ENCODE data around the gene THEMIS2.
A peak's percentile ranks its signal among the peaks of the same experiment; 100 is the strongest.
"Not testable (repeated sequence)": the region's sequence is repeated elsewhere in the genome, so short reads cannot be mapped to it uniquely, and the experiment has no call there.

THEMIS2 gene

DNA sequence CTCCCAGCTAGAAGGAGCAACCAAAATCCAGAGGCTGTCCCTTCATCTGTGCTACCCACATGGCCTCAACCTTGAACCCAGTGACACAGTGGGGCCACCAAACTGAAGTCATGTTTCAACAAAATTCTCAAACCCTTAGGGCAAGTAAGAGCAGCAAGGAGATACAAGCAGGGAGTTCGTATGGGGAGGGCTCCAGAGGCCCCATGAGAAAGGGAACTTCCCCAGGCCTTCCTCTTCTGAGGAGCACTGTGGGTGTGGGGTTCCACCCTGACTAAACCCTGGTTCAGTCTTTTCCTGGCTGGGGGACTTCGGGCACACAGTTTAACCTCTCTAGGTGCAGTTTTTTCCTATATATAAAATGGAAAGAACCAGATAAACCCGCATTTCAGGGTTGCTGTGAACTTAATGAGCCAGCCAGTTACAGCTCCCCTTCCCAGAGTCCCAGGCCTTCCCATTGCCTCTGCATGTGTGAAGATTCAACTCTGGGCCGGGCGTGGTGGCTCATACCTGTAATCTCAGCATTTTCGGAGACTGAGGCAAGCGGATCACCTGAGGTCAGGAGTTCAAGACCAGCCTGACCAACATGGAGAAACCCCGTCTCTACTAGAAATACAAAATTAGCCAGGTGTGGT is 8.0 kb upstream of the THEMIS2 start:
- DNase-seq (ENCODE audit: low spot score) (no peak), ATAC-seq (ENCODE audit: low read depth) (no peak)
- H3K4me3 ChIP-seq (ENCODE audit: severe bottlenecking): no peak overlapping the region
- no peaks in the 10 kb centered on the region for H3K36me3 ChIP-seq (ENCODE audit: low read depth)
- no peak overlapping the region for H3K27ac ChIP-seq (ENCODE audit: poor library complexity, severe bottlenecking)
- peaks cover 18% of the 10 kb centered on the region for H3K4me1 ChIP-seq (ENCODE audit: insufficient read depth, poor library complexity, severe bottlenecking)
- H3K27me3 ChIP-seq (ENCODE audit: insufficient read depth, poor library complexity, severe bottlenecking): no peaks in the 10 kb centered on the region
- H3K9me3 ChIP-seq (ENCODE audit: severe bottlenecking): no peaks in the 10 kb centered on the region
- TF ChIP-seq, protein P1, sequence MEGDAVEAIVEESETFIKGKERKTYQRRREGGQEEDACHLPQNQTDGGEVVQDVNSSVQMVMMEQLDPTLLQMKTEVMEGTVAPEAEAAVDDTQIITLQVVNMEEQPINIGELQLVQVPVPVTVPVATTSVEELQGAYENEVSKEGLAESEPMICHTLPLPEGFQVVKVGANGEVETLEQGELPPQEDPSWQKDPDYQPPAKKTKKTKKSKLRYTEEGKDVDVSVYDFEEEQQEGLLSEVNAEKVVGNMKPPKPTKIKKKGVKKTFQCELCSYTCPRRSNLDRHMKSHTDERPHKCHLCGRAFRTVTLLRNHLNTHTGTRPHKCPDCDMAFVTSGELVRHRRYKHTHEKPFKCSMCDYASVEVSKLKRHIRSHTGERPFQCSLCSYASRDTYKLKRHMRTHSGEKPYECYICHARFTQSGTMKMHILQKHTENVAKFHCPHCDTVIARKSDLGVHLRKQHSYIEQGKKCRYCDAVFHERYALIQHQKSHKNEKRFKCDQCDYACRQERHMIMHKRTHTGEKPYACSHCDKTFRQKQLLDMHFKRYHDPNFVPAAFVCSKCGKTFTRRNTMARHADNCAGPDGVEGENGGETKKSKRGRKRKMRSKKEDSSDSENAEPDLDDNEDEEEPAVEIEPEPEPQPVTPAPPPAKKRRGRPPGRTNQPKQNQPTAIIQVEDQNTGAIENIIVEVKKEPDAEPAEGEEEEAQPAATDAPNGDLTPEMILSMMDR (IDR thresholded peaks at IDR 0.05; ENCODE audit: poor library complexity, severe bottlenecking): no peak

DNA sequence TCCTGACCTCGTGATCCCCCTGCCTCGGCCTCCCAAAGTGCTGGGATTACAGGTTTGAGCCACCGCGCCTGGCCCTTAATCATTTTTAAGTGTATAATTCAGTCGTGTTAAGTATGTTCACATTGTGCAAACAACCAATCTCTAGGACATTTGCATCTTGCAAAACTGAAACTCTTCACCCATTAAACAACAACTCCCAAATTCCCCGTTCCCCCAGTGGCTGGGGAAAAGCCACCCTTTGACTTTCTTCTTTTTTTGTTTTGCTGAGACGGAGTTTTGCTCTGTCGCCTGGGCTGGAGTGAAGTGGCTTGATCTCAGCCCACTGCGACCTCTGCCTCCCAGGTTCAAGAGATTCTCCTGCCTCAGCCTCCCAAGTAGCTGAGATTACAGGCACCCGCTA is 6.5 kb upstream of the THEMIS2 start:
- Histone ChIP-seq H3K27me3 (ENCODE audit: insufficient read depth, poor library complexity, severe bottlenecking) (no peaks in the 10 kb centered on the region), H3K36me3 (ENCODE audit: low read depth) (no peaks in the 10 kb centered on the region), H3K9me3 (ENCODE audit: severe bottlenecking) (no peaks in the 10 kb centered on the region), H3K4me3 (ENCODE audit: severe bottlenecking) (no peak overlapping the region), H3K4me1 (ENCODE audit: insufficient read depth, poor library complexity, severe bottlenecking) (peaks cover 18% of the 10 kb centered on the region), H3K27ac (ENCODE audit: poor library complexity, severe bottlenecking) (no peak overlapping the region)
- ATAC-seq (ENCODE audit: low read depth) (no peak), DNase-seq (ENCODE audit: low spot score) (no peak)
- TF ChIP-seq, protein P1 (IDR thresholded peaks at IDR 0.05; ENCODE audit: poor library complexity, severe bottlenecking): no peak

DNA sequence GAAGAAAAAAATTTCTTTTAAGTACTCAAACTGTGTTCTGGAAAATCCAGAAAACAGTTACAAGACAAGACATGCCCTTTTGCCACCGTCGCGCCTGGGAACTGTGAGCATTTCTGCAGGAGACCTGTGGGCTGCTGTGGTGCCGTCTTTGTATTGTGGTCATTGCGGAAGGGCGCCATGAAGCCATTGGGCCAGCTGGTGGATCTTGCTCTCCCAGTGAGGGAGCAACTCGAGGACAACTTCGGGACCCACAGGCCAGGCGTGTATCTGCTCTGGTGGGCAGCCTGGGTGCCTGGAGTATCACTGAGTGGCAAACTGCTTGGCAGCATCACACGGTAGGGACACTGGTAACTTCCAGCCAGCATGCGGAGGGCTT is 3.8 kb upstream of the THEMIS2 start:
- TF ChIP-seq, protein P1 (IDR thresholded peaks at IDR 0.05; ENCODE audit: poor library complexity, severe bottlenecking): no peak
- DNase-seq (ENCODE audit: low spot score) (peak; percentile 54), ATAC-seq (ENCODE audit: low read depth) (no peak)
- Histone ChIP-seq H3K4me3 (ENCODE audit: severe bottlenecking) (no peak overlapping the region), H3K4me1 (ENCODE audit: insufficient read depth, poor library complexity, severe bottlenecking) (peaks cover 9% of the 10 kb centered on the region), H3K27me3 (ENCODE audit: insufficient read depth, poor library complexity, severe bottlenecking) (no peaks in the 10 kb centered on the region), H3K36me3 (ENCODE audit: low read depth) (no peaks in the 10 kb centered on the region), H3K9me3 (ENCODE audit: severe bottlenecking) (no peaks in the 10 kb centered on the region), H3K27ac (ENCODE audit: poor library complexity, severe bottlenecking) (no peak overlapping the region)

DNA sequence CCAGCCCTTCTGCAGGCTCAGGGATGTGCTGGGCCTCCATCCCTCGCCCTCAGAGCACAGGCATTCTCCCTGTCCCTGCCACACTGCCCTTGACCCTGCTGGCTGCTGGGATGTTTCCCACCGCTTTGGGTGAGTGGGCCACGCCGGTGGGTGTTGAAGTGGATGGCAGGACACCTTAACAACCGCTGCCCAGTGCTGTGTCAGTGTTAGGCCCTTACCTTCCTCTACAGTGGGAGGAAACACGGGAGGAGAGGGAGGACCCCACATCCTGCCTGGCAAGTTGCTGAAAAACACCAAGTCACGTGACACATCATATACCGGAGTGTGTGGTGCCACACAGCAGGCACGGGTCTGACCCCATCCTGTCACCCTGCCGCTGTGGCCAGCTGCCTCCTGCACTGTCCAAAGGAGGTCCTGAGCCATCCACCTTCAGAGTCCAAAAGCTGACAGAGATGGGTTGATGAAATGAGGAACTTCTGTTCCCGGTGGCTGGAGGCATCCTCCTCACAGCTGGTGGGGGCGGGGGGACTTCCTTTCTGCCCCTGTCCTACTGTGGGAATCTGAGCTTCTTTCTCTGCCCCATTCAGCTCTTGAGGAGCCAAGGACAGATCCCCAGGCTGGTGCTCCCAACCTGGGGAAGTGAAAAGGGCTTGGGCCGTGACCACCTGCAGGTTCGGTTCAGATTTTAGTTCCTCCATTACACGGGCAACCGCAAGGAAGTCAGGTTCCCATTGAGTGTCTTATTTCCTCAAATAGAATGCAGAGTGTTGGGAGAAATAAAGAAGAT is 3.2 kb upstream of the THEMIS2 start:
- TF ChIP-seq, protein P1 (IDR thresholded peaks at IDR 0.05; ENCODE audit: poor library complexity, severe bottlenecking): no peak
- H3K4me3 ChIP-seq (ENCODE audit: severe bottlenecking): no peak overlapping the region
- DNase-seq (ENCODE audit: low spot score): no peak

DNA sequence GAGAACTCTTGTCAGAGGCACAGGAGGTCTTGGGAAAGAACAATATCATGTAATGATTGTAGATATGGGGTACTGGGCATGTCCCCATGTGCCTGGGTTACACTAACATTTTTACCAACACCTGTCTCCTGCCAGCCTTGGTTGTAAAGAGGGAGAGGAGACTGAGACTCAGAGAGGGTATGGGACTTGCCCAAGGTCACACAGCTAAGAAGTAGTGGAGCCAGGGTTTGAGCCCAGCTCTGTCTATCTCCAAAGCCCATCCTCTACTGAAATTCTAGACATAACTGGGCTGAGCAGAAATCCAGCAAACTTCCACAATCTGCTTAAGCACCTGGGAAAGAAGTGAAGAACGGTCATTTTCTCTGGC is 2.6 kb upstream of the THEMIS2 start:
- no peak for DNase-seq (ENCODE audit: low spot score)
- peaks cover 3% of the 10 kb centered on the region for H3K4me1 ChIP-seq (ENCODE audit: insufficient read depth, poor library complexity, severe bottlenecking)

More for the DNA sequence above, 3.2 kb upstream of the THEMIS2 start:
- no peak overlapping the region for H3K27ac ChIP-seq (ENCODE audit: poor library complexity, severe bottlenecking)
- no peaks in the 10 kb centered on the region for H3K9me3 ChIP-seq (ENCODE audit: severe bottlenecking)
- peaks cover 3% of the 10 kb centered on the region for H3K4me1 ChIP-seq (ENCODE audit: insufficient read depth, poor library complexity, severe bottlenecking)
- H3K27me3 ChIP-seq (ENCODE audit: insufficient read depth, poor library complexity, severe bottlenecking): no peaks in the 10 kb centered on the region
- H3K36me3 ChIP-seq (ENCODE audit: low read depth): no peaks in the 10 kb centered on the region
- ATAC-seq (ENCODE audit: low read depth): no peak

DNA sequence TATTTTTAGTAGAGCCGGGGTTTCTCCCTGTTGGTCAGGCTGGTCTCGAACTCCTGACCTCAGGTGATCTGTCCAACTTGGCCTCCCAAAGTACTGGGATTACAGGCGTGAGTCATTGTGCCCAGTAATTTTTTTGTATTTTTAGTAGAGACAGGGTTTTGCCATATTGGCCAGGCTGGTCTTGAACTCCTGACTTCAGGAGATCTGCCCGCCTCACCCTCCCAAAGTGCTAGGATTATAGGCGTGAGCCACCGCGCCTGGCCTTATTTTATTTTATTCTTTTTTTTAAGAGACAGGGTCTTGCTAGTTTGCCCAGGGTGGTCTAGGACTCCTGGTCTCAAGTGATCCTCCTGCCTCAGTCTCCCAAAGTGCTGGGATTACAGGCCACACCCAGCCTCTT is 1.3 kb upstream of the THEMIS2 start:
- not testable (repeated sequence) for H3K27me3 ChIP-seq (ENCODE audit: insufficient read depth, poor library complexity, severe bottlenecking); H3K9me3 ChIP-seq (ENCODE audit: severe bottlenecking); H3K27ac ChIP-seq (ENCODE audit: poor library complexity, severe bottlenecking); H3K4me3 ChIP-seq (ENCODE audit: severe bottlenecking); DNase-seq (ENCODE audit: low spot score); ATAC-seq (ENCODE audit: low read depth); H3K36me3 ChIP-seq (ENCODE audit: low read depth)
- H3K4me1 ChIP-seq (ENCODE audit: insufficient read depth, poor library complexity, severe bottlenecking): peaks cover 11% of the 10 kb centered on the region

More for the DNA sequence above, 2.6 kb upstream of the THEMIS2 start:
- no peaks in the 10 kb centered on the region for H3K36me3 ChIP-seq (ENCODE audit: low read depth)
- TF ChIP-seq, protein P1 (IDR thresholded peaks at IDR 0.05; ENCODE audit: poor library complexity, severe bottlenecking): no peak
- H3K27ac ChIP-seq (ENCODE audit: poor library complexity, severe bottlenecking): no peak overlapping the region
- no peak overlapping the region for H3K4me3 ChIP-seq (ENCODE audit: severe bottlenecking)
- H3K27me3 ChIP-seq (ENCODE audit: insufficient read depth, poor library complexity, severe bottlenecking): no peaks in the 10 kb centered on the region
- no peaks in the 10 kb centered on the region for H3K9me3 ChIP-seq (ENCODE audit: severe bottlenecking)
- ATAC-seq (ENCODE audit: low read depth): no peak

Data from RWPE2 (cell line).